SK-N-DZ (cell line): ENCODE measurements around the gene PCSK1N.

Experiments used
- DNase-seq: peaks from one replicate; pipeline ENCODE4 v3.0.0-alpha.2; 2015; ENCODE audit warnings: low spot score

Gene PCSK1N

GRCh38 chrX:48789366-48790220 is 45.8 kb downstream of the PCSK1N start:
- DNase-seq = no peak

DNA sequence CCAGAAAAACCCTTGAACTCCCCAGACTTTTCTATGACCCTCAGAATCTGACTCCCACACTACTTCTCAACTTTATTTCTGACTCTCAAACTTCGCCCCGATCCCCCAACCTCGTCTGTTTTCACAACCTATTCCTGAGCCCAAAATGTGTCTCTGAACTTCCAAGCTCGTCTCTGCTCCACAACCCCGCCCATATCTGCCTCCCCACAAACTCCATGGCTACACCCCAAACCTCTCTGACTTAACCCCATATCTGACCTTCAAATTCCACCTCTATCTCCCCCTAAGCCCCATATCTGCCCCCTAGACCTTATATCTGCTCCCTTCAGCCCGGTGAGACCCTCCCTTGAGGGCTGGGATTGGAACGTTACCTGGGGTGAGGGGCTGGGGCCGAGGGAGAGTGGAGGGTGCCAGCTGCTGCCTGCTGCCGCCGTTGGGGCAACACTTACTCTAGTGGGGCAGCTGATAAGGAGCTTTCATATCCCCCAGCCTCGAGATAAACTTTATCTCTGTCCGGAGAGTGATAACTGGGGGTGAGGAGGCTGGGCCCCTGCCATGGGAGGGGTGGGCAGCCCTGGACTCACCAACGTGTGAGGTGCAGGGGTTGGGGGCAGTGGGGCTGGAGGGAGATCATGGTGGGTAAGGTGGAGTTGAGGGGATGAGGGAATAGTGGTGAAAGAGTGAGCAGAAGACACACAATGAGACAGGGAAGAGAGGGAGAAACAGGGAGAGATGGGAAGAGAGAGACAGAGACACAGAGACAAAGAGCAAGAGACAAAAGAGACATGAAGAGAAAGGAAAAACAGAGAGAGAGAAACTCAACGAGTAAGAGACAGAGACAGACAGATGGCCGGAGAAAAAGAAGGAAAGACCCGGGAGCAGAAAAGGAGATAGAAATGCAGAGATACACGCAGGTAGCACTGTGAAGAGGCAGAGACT is 47.6 kb downstream of the PCSK1N start:
- no peak for DNase-seq

DNA sequence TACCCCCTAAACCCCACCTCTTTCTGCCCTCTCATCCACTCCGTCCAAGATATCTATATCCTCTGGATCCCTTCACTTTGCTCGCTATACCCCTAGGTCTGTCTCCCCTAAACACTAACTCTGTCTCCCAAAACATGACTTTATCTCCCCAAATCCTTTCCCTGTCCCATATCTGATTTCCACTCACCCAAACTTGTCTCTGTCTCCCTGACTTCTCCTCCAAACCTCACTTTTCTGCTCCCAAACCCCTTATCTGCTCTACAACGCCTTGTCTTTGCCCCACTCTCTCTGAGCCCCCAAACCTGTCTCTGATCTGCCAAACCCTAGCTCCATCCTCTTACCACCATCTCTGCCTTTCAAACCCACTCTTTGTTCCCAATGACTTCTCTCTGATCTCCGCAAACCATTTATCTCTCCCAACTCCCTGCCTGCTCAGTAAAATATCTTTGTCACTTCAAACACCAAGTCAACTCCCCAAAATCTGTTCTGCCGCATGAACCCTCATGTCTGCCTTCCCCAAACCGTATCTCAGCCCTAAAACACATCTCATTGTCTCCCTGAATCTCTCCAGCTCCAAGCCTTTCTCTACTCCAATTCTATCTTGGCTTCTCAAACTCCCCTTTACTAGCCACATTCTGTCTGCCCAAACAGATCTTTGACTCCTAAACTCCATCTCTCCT is 48.4 kb downstream of the PCSK1N start:
- no peak for DNase-seq

- DNase-seq = no peak
Observed at GRCh38 chrX:48786341-48786800, 49.0 kb downstream of the PCSK1N start, which contains the start of gene GATA1. GATA1 (plus strand) TSS chrX:48786590; CDS start chrX:48791110, 4,520 bp downstream.

DNA sequence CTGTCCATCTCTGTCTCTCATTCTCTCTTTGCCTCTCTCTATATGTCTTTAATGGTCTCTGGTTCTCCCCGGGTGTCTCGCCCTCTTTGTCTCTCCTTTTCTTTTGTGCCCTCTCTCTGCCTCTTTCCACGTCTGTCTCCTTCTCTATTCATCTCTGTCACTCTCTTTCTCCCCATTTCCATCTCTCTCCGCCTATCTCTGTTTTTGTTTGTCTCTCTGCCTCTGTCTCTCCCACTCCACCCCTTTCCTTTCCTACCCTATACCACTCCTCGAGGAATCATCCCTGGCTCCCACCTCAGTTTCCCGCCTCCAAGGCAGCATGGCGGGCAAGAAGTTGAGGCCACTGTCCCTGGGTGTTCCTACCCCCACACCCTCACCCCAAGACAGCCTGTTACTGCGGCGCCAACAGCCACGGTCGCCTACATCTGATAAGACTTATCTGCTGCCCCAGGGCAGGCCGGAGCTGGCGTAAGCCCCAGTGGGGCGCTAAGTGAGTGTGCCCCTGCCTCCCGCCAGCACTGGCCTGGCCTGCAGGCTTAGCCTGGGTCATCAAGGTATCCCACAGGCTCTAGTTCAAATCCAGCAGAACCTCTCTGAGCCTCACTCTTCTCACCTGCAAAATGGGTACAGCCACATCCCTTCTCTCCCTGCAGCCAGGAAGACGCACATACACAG is 49.7 kb downstream of the PCSK1N start:
- DNase-seq = no peak

- DNase-seq = no peak
Observed at GRCh38 chrX:48785186-48785539, 50.2 kb downstream of the PCSK1N start.

DNA sequence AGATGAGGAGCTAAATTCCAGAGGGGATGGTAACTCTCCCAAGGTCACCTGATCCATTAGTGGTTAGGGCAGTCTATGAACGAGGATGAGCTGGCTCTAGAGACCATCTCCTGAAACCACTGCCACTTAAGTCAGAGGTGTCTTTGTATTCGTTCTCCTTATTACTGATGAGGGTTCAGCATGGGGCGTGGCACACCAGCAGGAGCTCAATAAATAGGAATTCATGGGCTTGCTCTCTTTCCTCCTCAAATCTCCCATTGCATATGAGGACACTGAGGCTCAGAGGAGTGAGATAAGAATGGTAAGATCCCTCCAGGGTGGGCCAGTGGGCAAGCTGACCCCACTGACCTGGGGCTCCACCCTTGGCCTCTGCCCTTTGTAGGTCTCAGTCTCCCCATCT is 50.7 kb downstream of the PCSK1N start:
- no peak for DNase-seq

DNA sequence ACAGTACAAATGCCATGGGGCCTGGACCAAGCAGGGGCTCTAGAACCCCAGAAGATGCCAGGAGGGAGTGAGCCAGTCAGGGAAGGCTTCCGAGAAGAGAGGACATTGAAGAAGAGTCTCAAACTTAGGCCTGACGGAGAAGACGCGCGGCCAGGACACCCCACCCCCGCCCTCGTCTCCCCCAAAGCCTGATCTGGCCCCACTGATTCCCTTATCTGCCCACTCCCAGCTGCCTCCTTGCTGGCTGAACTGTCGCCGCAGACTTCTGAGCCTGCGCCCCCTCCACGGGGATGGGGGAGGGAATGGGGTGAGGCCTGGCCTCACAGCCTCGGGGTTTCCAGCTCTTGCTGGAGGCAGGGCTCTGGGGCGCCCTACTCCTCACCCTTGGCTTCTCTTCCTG is 52.6 kb downstream of the PCSK1N start:
- DNase-seq = no peak

- DNase-seq = no peak
Observed at GRCh38 chrX:48782216-48782615, 53.2 kb downstream of the PCSK1N start.

- DNase-seq = no peak
Observed at GRCh38 chrX:48781705-48782104, 53.7 kb downstream of the PCSK1N start.
